ENCODE data around the gene UGT3A2. TPM values are rescaled to one million over a fixed set of nuclear protein-coding genes. Genes with fewer than 3 reads are reported as not detected.

The UGT3A2 gene
- total and polyA plus RNA-seq, 2 experiments from 2014 or later, result 1.8 to 3.5 TPM

DNA sequence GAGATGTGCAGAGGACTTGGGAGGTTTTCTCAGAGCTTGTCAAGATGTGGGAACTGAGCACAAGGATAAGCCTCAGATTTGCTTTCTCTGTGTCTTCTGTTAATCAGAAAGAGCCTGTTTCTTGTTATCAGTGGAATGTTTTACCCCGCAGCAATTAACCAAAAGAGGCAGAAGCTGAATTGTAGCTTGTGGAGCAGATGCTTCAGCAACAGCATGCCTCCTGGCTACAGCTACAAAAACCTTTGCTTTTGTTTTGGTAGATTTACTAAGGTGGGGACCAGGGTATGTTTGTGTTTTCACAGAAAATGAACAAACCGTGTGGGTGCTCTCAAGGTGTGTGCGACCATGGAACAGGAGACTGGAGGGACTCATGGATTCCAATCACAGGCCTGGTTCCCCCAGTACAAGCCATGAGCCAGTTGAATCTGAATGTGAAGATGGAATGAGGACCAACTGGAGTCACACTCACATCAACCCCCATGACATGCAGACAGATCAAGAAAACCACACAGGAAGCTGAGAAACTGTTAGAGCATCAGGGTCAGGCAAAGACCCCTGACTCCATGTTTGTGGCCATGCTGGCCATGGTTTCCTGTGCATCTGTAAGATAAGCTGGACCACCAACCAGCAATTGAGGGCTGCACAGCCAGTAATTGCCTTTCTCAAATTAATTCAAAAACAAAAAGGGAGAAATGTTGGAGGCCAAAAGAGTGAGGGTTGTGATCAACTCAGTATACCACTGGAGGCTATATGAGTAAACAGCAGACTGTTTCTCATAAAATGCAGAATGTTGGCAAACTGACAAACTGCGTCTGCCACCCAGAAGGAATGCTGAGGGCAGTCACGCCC lies 6.9 kb downstream of the UGT3A2 start:
- peaks cover 7% of the 10 kb centered on the region for H3K4me1 ChIP-seq (ENCODE audit: insufficient read depth)
- DNase-seq (ENCODE audit: low spot score), result no peak

DNA sequence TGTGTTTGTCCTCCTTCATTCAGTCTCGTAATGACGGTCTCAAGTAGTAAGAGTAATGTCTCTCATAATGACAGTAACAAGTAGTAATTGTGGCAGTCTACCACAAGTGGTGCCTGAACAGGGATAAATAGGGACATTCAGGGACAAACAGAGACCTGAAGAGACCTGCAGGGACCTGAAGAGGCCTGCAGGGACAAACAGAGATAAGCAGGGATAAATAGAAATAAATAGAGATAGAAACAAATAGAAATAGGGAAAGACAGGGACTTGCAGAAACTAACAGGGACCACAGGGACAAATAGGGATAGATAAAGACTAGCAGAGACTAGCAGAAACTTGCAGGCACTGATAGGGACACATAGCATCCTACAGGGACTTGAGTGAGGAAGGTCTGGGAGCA lies 7.9 kb downstream of the UGT3A2 start:
- no peaks in the 10 kb centered on the region for H3K9me2 ChIP-seq (replicated peaks; ENCODE audit: insufficient read depth)
- H3K27ac ChIP-seq, result no peak overlapping the region
- no peaks in the 10 kb centered on the region for H3K27me3 ChIP-seq
- no peak overlapping the region for H2AFZ ChIP-seq
- DNase-seq (ENCODE audit: low spot score), result no peak
- H3K79me2 ChIP-seq, result no peaks in the 10 kb centered on the region
- TF ChIP-seq, protein P1, sequence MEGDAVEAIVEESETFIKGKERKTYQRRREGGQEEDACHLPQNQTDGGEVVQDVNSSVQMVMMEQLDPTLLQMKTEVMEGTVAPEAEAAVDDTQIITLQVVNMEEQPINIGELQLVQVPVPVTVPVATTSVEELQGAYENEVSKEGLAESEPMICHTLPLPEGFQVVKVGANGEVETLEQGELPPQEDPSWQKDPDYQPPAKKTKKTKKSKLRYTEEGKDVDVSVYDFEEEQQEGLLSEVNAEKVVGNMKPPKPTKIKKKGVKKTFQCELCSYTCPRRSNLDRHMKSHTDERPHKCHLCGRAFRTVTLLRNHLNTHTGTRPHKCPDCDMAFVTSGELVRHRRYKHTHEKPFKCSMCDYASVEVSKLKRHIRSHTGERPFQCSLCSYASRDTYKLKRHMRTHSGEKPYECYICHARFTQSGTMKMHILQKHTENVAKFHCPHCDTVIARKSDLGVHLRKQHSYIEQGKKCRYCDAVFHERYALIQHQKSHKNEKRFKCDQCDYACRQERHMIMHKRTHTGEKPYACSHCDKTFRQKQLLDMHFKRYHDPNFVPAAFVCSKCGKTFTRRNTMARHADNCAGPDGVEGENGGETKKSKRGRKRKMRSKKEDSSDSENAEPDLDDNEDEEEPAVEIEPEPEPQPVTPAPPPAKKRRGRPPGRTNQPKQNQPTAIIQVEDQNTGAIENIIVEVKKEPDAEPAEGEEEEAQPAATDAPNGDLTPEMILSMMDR (IDR thresholded peaks at IDR 0.05; ENCODE audit: poor library complexity), result no peak
- TF ChIP-seq EZH2phosphoT487 (IDR thresholded peaks at IDR 0.05; ENCODE audit: low read depth, severe bottlenecking, unreplicated experiment), result no peak
- no peak for TF ChIP-seq EZH2 (IDR thresholded peaks at IDR 0.05; ENCODE audit: borderline replicate concordance)
- no peak overlapping the region for H3K4me3 ChIP-seq
- no peaks in the 10 kb centered on the region for H3K9me3 ChIP-seq (ENCODE audit: low read depth)
- 79% methylated on average over 2 of the region's 2 CpGs for WGBS (ENCODE audit: low lambda C conversion rate, missing lambda C conversion rate)
- no peak overlapping the region for H3K4me2 ChIP-seq
- H4K20me1 ChIP-seq (ENCODE audit: insufficient read depth, poor library complexity, severe bottlenecking), result no peaks in the 10 kb centered on the region
- H3K36me3 ChIP-seq (replicated peaks; ENCODE audit: insufficient read depth, low read depth), result no peaks in the 10 kb centered on the region
- peaks cover 7% of the 10 kb centered on the region for H3K4me1 ChIP-seq (ENCODE audit: insufficient read depth)

More for the DNA sequence above, 6.9 kb downstream of the UGT3A2 start:
- no peaks in the 10 kb centered on the region for H3K9me3 ChIP-seq (ENCODE audit: low read depth)
- no peaks in the 10 kb centered on the region for H4K20me1 ChIP-seq (ENCODE audit: insufficient read depth, poor library complexity, severe bottlenecking)
- no peak overlapping the region for H3K4me3 ChIP-seq
- no peaks in the 10 kb centered on the region for H3K79me2 ChIP-seq
- peak overlapping the region; percentile 0 for H3K4me2 ChIP-seq
- H2AFZ ChIP-seq, result no peak overlapping the region
- 47% methylated on average over 5 of the region's 5 CpGs for WGBS (ENCODE audit: low lambda C conversion rate, missing lambda C conversion rate)
- no peaks in the 10 kb centered on the region for H3K9me2 ChIP-seq (replicated peaks; ENCODE audit: insufficient read depth)
- H3K36me3 ChIP-seq (replicated peaks; ENCODE audit: insufficient read depth, low read depth), result no peaks in the 10 kb centered on the region
- TF ChIP-seq EZH2 (IDR thresholded peaks at IDR 0.05; ENCODE audit: borderline replicate concordance), result no peak
- no peak overlapping the region for H3K27ac ChIP-seq
- peaks cover 8% of the 10 kb centered on the region for H3K27me3 ChIP-seq

DNA sequence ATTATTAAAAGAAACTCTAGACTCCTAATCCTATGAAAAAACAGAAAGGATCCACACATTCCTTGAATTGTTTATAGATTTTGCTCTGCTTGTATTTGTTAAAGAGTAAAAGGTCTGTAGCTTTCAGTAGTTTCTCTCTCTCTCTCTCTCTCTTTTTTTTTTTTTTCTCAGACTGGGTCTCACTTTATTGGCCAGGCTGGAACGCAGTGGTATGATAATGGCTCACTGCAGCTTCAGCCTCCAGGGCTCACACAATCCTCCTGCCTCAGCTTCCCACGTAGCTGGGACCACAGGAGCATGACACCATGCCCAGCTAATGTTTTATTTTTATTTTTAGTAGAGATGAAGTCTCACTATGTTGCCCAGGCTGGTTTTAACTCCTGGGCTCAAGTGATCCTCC lies 9.3 kb downstream of the UGT3A2 start:
- Histone ChIP-seq H3K9me3 (ENCODE audit: low read depth) (no peaks in the 10 kb centered on the region), H3K27me3 (no peaks in the 10 kb centered on the region), H3K4me2 (no peak overlapping the region), H3K9me2 (replicated peaks; ENCODE audit: insufficient read depth) (no peaks in the 10 kb centered on the region), H3K4me1 (ENCODE audit: insufficient read depth) (peaks cover 7% of the 10 kb centered on the region), H4K20me1 (ENCODE audit: insufficient read depth, poor library complexity, severe bottlenecking) (no peaks in the 10 kb centered on the region), H2AFZ (no peak overlapping the region), H3K27ac (no peak overlapping the region), H3K79me2 (no peaks in the 10 kb centered on the region), H3K36me3 (replicated peaks; ENCODE audit: insufficient read depth, low read depth) (no peaks in the 10 kb centered on the region), H3K4me3 (no peak overlapping the region)
- DNase-seq (ENCODE audit: low spot score), result no peak
- TF ChIP-seq, protein P1 (IDR thresholded peaks at IDR 0.05; ENCODE audit: poor library complexity), result no peak
- TF ChIP-seq EZH2phosphoT487 (IDR thresholded peaks at IDR 0.05; ENCODE audit: low read depth, severe bottlenecking, unreplicated experiment), result no peak
- TF ChIP-seq EZH2 (IDR thresholded peaks at IDR 0.05; ENCODE audit: borderline replicate concordance), result no peak
- WGBS (ENCODE audit: low lambda C conversion rate, missing lambda C conversion rate), result 40% methylated on average over 2 of the region's 2 CpGs

DNA sequence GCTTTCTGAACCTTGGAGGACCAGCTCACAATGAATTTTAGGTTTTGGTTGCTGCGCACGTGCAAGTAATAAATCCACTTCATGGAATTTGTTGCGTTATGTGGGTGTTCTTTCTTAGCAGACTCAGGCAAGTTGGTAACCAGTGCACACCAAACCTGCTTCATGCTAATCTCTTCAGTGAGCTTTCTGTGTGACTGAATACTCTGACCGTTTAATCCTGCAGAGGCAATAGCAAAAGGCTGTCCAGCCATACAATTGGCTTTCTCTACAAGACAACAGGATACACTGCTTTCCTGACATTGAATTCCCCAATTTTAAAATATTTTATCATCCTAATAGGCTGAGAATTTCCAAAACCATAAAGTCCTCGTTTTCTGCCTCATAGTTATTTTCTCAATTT lies 10.3 kb downstream of the UGT3A2 start:
- 72% methylated on average over 5 of the region's 5 CpGs for WGBS (ENCODE audit: low lambda C conversion rate, missing lambda C conversion rate)
- Histone ChIP-seq H3K4me2 (no peak overlapping the region), H3K27me3 (no peaks in the 10 kb centered on the region), H2AFZ (no peak overlapping the region), H3K36me3 (replicated peaks; ENCODE audit: insufficient read depth, low read depth) (no peaks in the 10 kb centered on the region), H3K4me1 (ENCODE audit: insufficient read depth) (peaks cover 7% of the 10 kb centered on the region), H3K79me2 (no peaks in the 10 kb centered on the region), H4K20me1 (ENCODE audit: insufficient read depth, poor library complexity, severe bottlenecking) (no peaks in the 10 kb centered on the region), H3K9me2 (replicated peaks; ENCODE audit: insufficient read depth) (no peaks in the 10 kb centered on the region), H3K9me3 (ENCODE audit: low read depth) (no peaks in the 10 kb centered on the region), H3K27ac (no peak overlapping the region), H3K4me3 (no peak overlapping the region)
- DNase-seq (ENCODE audit: low spot score), result no peak
- TF ChIP-seq, protein P1 (IDR thresholded peaks at IDR 0.05; ENCODE audit: poor library complexity), result no peak
- no peak for TF ChIP-seq EZH2phosphoT487 (IDR thresholded peaks at IDR 0.05; ENCODE audit: low read depth, severe bottlenecking, unreplicated experiment)
- no peak for TF ChIP-seq EZH2 (IDR thresholded peaks at IDR 0.05; ENCODE audit: borderline replicate concordance)
